Muscle layer of colon (tissue), 2 donors: Measurements from ENCODE around the gene SGCG.
"Not testable (repeated sequence)": the region's sequence is repeated elsewhere in the genome, so short reads cannot be mapped to it uniquely, and the experiment has no call there.

Experiments
- H3K27ac ChIP-seq: one replicate; pipeline ENCODE4 v1.7.0; 2013; ENCODE audit warnings: low read depth, mild to moderate bottlenecking, low read length, moderate library complexity
- H3K27me3 ChIP-seq, 2 donors: one replicate each; pipeline ENCODE4 v1.7.0; 2013; ENCODE audit warnings: low read length in 2 of 2, mild to moderate bottlenecking in 2 of 2; ENCODE audit not compliant: insufficient read depth in 2 of 2, control insufficient read depth in 1 of 2
- H3K36me3 ChIP-seq: one replicate; pipeline ENCODE4 v1.7.0; 2013; ENCODE audit warnings: mild to moderate bottlenecking, low read length; ENCODE audit not compliant: insufficient read depth
- H3K4me1 ChIP-seq: one replicate; pipeline ENCODE4 v1.7.0; 2013; ENCODE audit warnings: mild to moderate bottlenecking, low read length; ENCODE audit not compliant: insufficient read depth
- H3K4me3 ChIP-seq, 2 donors: one replicate each; pipeline ENCODE4 v1.7.0; 2013; ENCODE audit warnings: low read length in 2 of 2, low read depth in 1 of 2, mild to moderate bottlenecking in 1 of 2, moderate library complexity in 1 of 2
- H3K9ac ChIP-seq: one replicate; pipeline ENCODE4 v1.7.0; 2013; ENCODE audit warnings: low read length
- H3K9me3 ChIP-seq: one replicate; pipeline ENCODE4 v1.7.0; 2013; ENCODE audit warnings: mild to moderate bottlenecking, low read length
- donor health status: abdominal sarcoma.
- donor health status: Adenocarcinoma of cecum.

The SGCG gene

DNA sequence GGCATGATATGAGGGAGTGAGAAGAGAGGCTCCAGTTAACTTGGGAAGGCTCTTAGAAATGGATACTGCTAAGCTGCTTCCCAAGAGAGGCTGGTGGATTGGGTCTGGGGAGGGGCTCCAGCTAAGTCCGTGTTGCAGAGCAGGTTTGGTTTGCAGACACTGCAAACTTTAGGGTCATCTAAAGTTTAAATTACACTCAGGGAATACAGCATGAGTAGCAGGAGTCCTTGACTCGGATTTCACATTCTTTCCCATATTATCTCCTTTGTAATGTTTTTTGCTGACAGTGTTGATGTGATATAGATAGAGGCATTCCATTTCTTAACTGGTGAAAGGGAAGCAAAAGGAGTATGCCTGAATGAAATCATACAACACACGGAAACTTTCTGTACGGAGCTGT, 31.9 kb downstream of the SGCG start:
- Histone ChIP-seq H3K27me3 (no peaks in the 10 kb centered on the region), H3K4me1 (no peaks in the 10 kb centered on the region), H3K9ac (no peak overlapping the region), H3K27ac (no peak overlapping the region), H3K4me3 (no peak overlapping the region), H3K36me3 (no peaks in the 10 kb centered on the region), H3K9me3 (no peaks in the 10 kb centered on the region)

DNA sequence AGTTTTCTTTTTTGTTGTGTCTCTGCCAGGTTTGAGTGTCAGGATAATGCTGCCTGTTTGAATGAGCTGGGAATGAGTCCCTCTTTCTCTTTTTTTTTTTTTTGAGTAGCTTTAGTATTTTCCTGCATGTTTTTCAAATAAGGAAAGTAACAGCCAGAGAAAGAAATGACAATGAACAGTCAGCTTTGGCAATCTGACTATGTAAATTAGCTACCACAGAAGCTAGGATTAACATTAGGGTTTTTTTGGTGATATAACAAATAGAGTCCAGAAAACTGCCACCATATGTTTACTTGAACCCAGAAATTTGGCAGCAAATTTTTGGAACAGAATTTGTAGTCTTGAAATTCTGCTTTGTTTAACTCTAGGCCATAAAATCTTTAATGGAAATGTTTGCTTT, 50.5 kb downstream of the SGCG start:
- Histone ChIP-seq H3K27ac (no peak overlapping the region), H3K27me3 (no peaks in the 10 kb centered on the region), H3K36me3 (no peaks in the 10 kb centered on the region), H3K4me3 (no peak overlapping the region), H3K9ac (no peak overlapping the region), H3K9me3 (no peaks in the 10 kb centered on the region), H3K4me1 (no peaks in the 10 kb centered on the region)

DNA sequence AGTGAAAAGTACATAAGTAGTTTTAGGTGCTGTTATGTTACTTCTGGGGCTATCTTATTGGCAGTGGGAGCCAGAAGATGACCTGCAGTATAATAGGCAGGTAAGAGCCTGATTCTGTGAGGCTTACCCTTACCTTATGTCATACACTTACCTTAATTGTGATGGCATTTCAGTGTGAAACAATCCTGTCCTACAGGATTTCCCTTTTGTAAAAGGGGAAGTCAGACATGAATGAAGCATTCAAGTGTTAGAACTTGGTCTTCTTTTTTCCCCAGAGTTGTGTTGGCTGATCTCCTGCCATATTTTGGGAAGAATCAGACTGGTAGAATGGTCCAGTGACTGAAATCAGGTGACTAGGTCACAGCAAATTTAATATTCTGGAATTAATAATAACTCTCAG, 55.2 kb downstream of the SGCG start:
- H3K4me3 ChIP-seq, result no peak overlapping the region
- no peak overlapping the region for H3K9ac ChIP-seq
- H3K4me1 ChIP-seq, result no peaks in the 10 kb centered on the region
- no peaks in the 10 kb centered on the region for H3K9me3 ChIP-seq
- no peaks in the 10 kb centered on the region for H3K36me3 ChIP-seq
- no peaks in the 10 kb centered on the region for H3K27me3 ChIP-seq
- no peak overlapping the region for H3K27ac ChIP-seq

DNA sequence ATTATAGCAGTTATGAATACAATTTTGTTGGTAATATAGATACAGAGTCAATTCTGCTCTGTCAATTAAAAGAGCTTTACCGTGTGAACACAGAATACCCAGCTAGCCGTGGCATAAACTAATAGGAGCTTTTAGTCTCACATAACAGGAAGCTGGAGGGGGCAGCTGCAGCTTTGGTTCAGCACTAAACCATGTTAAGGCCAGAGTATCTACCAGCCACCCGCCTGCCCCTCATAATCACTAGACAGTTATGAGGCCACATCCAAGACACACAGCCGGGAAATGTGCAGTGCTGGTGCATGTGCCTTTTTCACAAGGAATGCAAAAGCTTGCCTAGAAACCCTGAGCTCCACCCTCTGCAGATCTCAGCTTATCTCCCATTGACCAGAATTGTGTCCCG, 62.3 kb downstream of the SGCG start:
- no peaks in the 10 kb centered on the region for H3K27me3 ChIP-seq

DNA sequence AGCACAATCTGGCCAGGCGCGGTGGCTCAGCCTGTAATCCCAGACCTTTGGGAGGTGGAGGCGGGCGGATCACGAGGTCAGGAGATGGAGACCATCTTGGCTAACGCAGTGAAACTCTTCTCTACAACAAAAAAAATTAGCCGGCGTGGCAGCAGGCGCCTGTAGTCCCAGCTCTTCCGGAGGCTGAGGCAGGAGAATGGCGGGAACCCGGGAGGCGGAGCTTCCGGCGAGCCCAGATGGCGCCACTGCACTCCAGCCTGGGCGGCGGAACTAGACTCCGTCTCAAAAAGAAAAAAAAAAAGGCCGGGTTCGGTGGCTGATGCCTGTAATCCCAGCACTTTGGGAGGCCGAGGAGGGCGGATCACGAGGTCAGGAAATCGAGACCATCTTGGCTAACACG, 67.6 kb downstream of the SGCG start:
- H3K9me3 ChIP-seq, H3K4me3 ChIP-seq, H3K36me3 ChIP-seq, H3K27me3 ChIP-seq, H3K9ac ChIP-seq, H3K4me1 ChIP-seq, H3K27ac ChIP-seq: not testable (repeated sequence)

More for the DNA sequence above, 62.3 kb downstream of the SGCG start:
- Histone ChIP-seq H3K27ac (no peak overlapping the region), H3K4me3 (no peak overlapping the region), H3K9ac (no peak overlapping the region), H3K9me3 (no peaks in the 10 kb centered on the region), H3K4me1 (no peaks in the 10 kb centered on the region), H3K36me3 (no peaks in the 10 kb centered on the region)

DNA sequence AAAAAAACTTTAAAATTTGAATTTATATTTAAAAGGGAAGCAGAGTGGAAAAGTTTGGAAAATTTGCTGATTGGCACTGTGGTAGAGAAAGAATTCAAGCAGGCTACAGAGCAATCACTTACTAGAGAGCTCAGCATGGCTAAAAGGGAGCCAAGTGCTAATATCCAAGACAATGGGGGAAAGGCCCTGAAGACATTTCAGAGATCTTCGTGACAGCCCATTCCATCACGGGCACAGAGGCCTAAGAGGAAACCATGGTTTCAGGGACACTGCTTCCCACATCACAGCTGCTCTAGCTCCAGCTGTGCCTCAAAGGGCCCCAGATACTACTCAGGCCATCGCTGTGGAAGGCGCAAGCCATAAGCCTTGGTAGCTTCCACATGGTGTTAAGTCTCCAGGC, 73.7 kb downstream of the SGCG start:
- no peak overlapping the region for H3K27ac ChIP-seq
- H3K4me3 ChIP-seq, result no peak overlapping the region
- no peak overlapping the region for H3K9ac ChIP-seq
- H3K27me3 ChIP-seq, result no peaks in the 10 kb centered on the region
- H3K9me3 ChIP-seq, result no peaks in the 10 kb centered on the region
- H3K4me1 ChIP-seq, result no peaks in the 10 kb centered on the region
- no peaks in the 10 kb centered on the region for H3K36me3 ChIP-seq

DNA sequence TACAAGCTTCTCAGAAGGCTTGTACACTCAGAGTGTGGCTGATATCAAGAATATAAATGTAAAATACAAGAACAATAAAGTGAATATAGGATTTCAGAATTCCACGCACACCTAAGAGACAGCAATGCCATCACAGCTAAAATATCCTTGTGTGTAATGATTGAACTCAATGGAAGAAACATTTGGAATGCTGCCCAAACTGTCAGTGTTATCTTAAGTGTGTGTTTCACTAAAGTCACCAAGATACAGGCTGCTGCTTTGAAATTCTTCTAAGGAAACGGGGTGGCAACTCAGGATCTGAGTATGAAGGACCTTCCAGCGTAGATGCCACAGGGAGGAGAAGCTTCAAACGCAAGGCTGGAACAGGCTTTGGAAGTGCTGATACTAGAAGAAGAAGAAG, 86.8 kb downstream of the SGCG start:
- H3K27me3 ChIP-seq, result no peaks in the 10 kb centered on the region
- H3K9me3 ChIP-seq, result no peaks in the 10 kb centered on the region
- no peaks in the 10 kb centered on the region for H3K4me1 ChIP-seq
- H3K36me3 ChIP-seq, result no peaks in the 10 kb centered on the region
- H3K9ac ChIP-seq, result no peak overlapping the region
- no peak overlapping the region for H3K27ac ChIP-seq
- H3K4me3 ChIP-seq, result no peak overlapping the region

DNA sequence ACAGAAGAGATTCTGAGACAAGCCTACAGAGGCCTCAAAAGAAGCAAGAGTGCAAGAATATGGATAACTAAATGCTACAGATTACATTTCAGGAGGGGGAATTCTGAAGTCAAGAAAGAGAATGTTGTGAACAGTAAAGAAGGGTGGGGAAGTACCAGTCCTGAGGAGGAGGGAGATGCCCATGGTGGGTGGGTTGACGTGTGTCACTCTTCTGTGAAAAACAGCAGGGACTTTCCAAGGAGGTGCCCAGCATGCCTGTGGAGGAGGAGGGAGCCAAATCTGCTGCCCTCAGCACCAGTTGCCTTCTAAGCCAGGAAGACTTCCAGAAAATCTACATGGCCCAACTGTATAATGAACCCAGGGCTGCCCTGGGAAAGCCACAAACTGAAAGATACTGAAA, 87.7 kb downstream of the SGCG start:
- Histone ChIP-seq H3K36me3 (no peaks in the 10 kb centered on the region), H3K27ac (no peak overlapping the region), H3K4me1 (no peaks in the 10 kb centered on the region), H3K4me3 (no peak overlapping the region), H3K27me3 (no peaks in the 10 kb centered on the region), H3K9ac (no peak overlapping the region), H3K9me3 (no peaks in the 10 kb centered on the region)

DNA sequence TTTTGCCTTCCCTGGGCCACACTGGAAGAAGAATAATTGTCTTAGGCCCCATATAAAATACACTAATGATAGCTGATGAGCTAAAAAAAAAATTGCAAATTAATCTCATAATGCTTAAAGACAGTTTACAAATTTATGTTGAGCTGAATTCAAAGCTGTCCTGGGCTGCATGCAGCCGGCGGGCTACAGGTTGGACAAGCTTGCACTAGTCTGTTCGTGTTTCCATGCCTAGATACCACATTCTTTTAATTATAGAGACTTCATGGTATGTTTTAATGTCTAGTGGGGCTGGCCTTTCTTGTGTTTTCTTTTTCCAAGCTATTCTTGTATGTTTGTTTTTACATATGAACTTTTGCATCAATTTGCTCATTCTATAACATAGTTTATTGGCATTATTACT, 90.6 kb downstream of the SGCG start:
- H3K27me3 ChIP-seq, result no peaks in the 10 kb centered on the region
- H3K9me3 ChIP-seq, result no peaks in the 10 kb centered on the region
- H3K9ac ChIP-seq, result no peak overlapping the region
- H3K36me3 ChIP-seq, result no peaks in the 10 kb centered on the region
- no peak overlapping the region for H3K27ac ChIP-seq
- H3K4me1 ChIP-seq, result no peaks in the 10 kb centered on the region
- H3K4me3 ChIP-seq, result no peak overlapping the region

DNA sequence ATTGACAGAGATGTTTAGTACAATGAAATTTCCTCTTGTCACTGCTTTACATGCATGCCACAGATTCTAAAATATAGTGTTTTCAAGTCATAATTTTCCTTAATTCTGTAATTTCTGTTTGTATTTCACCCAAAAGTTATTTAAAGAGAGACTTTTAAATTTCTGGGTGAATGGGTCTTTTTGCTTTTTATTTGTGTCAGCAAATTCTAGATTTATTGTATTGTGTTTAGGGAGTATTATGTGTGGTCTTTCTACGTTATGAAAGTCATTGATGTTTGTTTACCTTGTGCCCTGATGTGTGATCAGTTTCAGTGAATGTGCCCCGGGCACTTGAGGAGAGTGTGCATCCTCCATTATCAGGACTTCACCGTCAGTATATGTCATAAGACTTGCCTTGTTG, 92.7 kb downstream of the SGCG start:
- no peak overlapping the region for H3K4me3 ChIP-seq

DNA sequence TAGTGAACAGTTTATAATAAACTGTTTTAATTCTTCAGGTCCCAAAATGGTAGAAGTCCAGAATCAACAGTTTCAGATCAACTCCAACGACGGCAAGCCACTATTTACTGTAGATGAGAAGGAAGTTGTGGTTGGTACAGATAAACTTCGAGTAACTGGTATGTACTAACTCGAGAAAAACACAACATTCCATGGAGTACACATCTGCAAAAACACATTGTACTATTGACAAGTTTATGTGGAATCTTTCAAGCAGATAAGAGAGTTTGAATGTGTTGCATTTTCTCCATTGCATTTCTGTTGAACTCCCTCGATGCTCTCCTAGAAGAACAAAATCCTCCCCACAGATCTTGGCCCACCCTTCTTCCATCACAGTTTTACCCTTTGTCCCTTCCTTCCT, 98.5 kb downstream of the SGCG start:
- H3K36me3 ChIP-seq, result no peaks in the 10 kb centered on the region
- H3K9ac ChIP-seq, result no peak overlapping the region
- no peak overlapping the region for H3K27ac ChIP-seq
- H3K27me3 ChIP-seq, result no peaks in the 10 kb centered on the region
- no peaks in the 10 kb centered on the region for H3K9me3 ChIP-seq
- H3K4me3 ChIP-seq, result no peak overlapping the region
- no peaks in the 10 kb centered on the region for H3K4me1 ChIP-seq

More for the DNA sequence above, 92.7 kb downstream of the SGCG start:
- no peak overlapping the region for H3K27ac ChIP-seq
- no peaks in the 10 kb centered on the region for H3K36me3 ChIP-seq
- no peak overlapping the region for H3K9ac ChIP-seq
- no peaks in the 10 kb centered on the region for H3K4me1 ChIP-seq
- H3K9me3 ChIP-seq, result no peaks in the 10 kb centered on the region
- H3K27me3 ChIP-seq, result no peaks in the 10 kb centered on the region

DNA sequence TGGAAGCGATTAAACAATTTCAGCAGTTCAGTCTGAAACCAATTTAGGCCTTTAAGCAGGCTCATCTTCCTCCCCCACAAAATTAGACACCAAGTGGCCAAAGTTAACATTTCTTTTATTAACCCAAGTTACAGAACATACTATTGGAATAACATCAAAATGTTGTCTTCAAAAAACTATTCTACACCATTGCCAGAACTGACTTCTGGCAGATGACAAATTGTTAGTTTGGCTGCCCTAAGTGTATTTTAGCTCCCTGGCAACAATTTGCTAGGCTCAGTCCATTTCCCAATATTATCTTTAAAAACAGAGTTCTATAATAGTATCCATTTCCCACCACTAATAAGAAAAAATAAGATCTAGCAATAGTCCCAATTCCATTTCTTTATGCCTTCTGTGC, 107.8 kb downstream of the SGCG start:
- no peaks in the 10 kb centered on the region for H3K9me3 ChIP-seq
- no peak overlapping the region for H3K9ac ChIP-seq
- no peak overlapping the region for H3K27ac ChIP-seq
- H3K4me3 ChIP-seq, result no peak overlapping the region
- no peaks in the 10 kb centered on the region for H3K4me1 ChIP-seq
- no peaks in the 10 kb centered on the region for H3K27me3 ChIP-seq
- no peaks in the 10 kb centered on the region for H3K36me3 ChIP-seq
